KBM-7 (cell line): Measurements from ENCODE around the gene JAK2.
A peak's percentile ranks its signal among the peaks of the same experiment; 100 is the strongest.

ENCODE experiments used
- DNase-seq: peaks from one replicate; pipeline ENCODE4 v3.0.0-alpha.2; 2015
- in situ Hi-C: fragments of 300-500 bp; cut with MboI; formaldehyde crosslinking; loops from 2 replicates; pipeline ENCODE4 v1.14.3; 2020; ENCODE audit warnings: low sequenced_read_pairs, low pct_unique_long_range_greater_than_20kb, mixed read lengths

Gene JAK2

GRCh38 chr9:4973902-4974301 lies 11.2 kb upstream of the JAK2 start:
- in situ Hi-C loops = no loop called here
- no peak for DNase-seq

- in situ Hi-C loops = loop anchor here (25.0 kb wide), 1 partner anchor 217 kb away; no protein-coding TSS in a partner anchor
- no peak for DNase-seq
Measured at GRCh38 chr9:4979239-4979638, 5.8 kb upstream of the JAK2 start.

- in situ Hi-C loops = loop anchor here (25.0 kb wide), 1 partner anchor 218 kb away; no protein-coding TSS in a partner anchor
- DNase-seq = no peak
Measured at GRCh38 chr9:4980086-4980727, 4.9 kb upstream of the JAK2 start.

GRCh38 chr9:4982721-4983482 lies 2.2 kb upstream of the JAK2 start:
- in situ Hi-C loops = loop anchor here (25.0 kb wide), 1 partner anchor 221 kb away; no protein-coding TSS in a partner anchor
- DNase-seq = no peak

- peak; percentile 7 for DNase-seq
- in situ Hi-C loops = loop anchor here (25.0 kb wide), 1 partner anchor 221 kb away; no protein-coding TSS in a partner anchor
Measured at GRCh38 chr9:4983601-4984165, 1.4 kb upstream of the JAK2 start.

GRCh38 chr9:4984171-4984620 lies 876 bp upstream of the JAK2 start:
- DNase-seq = no peak
- in situ Hi-C loops = loop anchor here (25.0 kb wide), 1 partner anchor 222 kb away; no protein-coding TSS in a partner anchor

GRCh38 chr9:4985386-4986266 lies 554 bp downstream of the JAK2 start:
- in situ Hi-C loops = loop anchor here (25.0 kb wide), 1 partner anchor 223 kb away; no protein-coding TSS in a partner anchor
- DNase-seq = peak; percentile 75

GRCh38 chr9:4986296-4986695 lies 1.2 kb downstream of the JAK2 start:
- DNase-seq = no peak
- in situ Hi-C loops = loop anchor here (25.0 kb wide), 1 partner anchor 224 kb away; no protein-coding TSS in a partner anchor

- in situ Hi-C loops = loop anchor here (25.0 kb wide), 1 partner anchor 224 kb away; no protein-coding TSS in a partner anchor
- DNase-seq = no peak
Measured at GRCh38 chr9:4986783-4987182, 1.7 kb downstream of the JAK2 start.

GRCh38 chr9:4987961-4988421 lies 2.9 kb downstream of the JAK2 start:
- DNase-seq = peak; percentile 83
- in situ Hi-C loops = loop anchor here (25.0 kb wide), 1 partner anchor 226 kb away; no protein-coding TSS in a partner anchor

GRCh38 chr9:4992872-4993271 lies 7.8 kb downstream of the JAK2 start:
- in situ Hi-C loops = loop anchor here (25.0 kb wide), 1 partner anchor 231 kb away; no protein-coding TSS in a partner anchor
- DNase-seq = no peak

- in situ Hi-C loops = loop anchor here (25.0 kb wide), 1 partner anchor 232 kb away; no protein-coding TSS in a partner anchor
Measured at GRCh38 chr9:4994166-4994890, 9.3 kb downstream of the JAK2 start.

GRCh38 chr9:4997196-4997595 lies 12.1 kb downstream of the JAK2 start:
- in situ Hi-C loops = loop anchor here (25.0 kb wide), 1 partner anchor 235 kb away; no protein-coding TSS in a partner anchor
- DNase-seq = no peak

More at GRCh38 chr9:4994166-4994890, 9.3 kb downstream of the JAK2 start:
- DNase-seq = no peak

- DNase-seq = no peak
- in situ Hi-C loops = loop anchor here (25.0 kb wide), 1 partner anchor 235 kb away; no protein-coding TSS in a partner anchor
Measured at GRCh38 chr9:4997631-4998030, 12.6 kb downstream of the JAK2 start.

- DNase-seq = no peak
- in situ Hi-C loops = no loop called here
Measured at GRCh38 chr9:5002811-5003210, 17.7 kb downstream of the JAK2 start.

GRCh38 chr9:5004481-5004880 lies 19.4 kb downstream of the JAK2 start:
- in situ Hi-C loops = no loop called here
- DNase-seq = no peak

- in situ Hi-C loops = no loop called here
- no peak for DNase-seq
Measured at GRCh38 chr9:5008202-5008601, 23.1 kb downstream of the JAK2 start.

GRCh38 chr9:5013374-5013773 lies 28.3 kb downstream of the JAK2 start:
- DNase-seq = no peak
- in situ Hi-C loops = no loop called here
